Ishikawa (cell line): ENCODE results near the gene ACVR1C.

Source experiments
- CEBPB ChIP-seq: IDR thresholded peaks from 2 replicates; pipeline ENCODE4 v1.6.1; 2012
- CREB1 ChIP-seq: IDR thresholded peaks from 2 replicates; pipeline ENCODE4 v1.6.1; 2012; ENCODE audit warnings: low read depth
- EGR1 ChIP-seq: IDR thresholded peaks from 2 replicates; pipeline ENCODE4 v1.6.1; 2012
- EP300 ChIP-seq: IDR thresholded peaks from 2 replicates; pipeline ENCODE4 v1.6.1; 2012; ENCODE audit warnings: borderline replicate concordance
- FOXM1 ChIP-seq: IDR thresholded peaks from 2 replicates; pipeline ENCODE4 v1.6.1; 2012; ENCODE audit warnings: low read depth, borderline replicate concordance
- MAX ChIP-seq: IDR thresholded peaks from 2 replicates; pipeline ENCODE4 v1.6.1; 2012
- NFIC ChIP-seq: IDR thresholded peaks from 2 replicates; pipeline ENCODE4 v1.6.1; 2012
- RAD21 ChIP-seq: IDR thresholded peaks from 2 replicates; pipeline ENCODE4 v1.6.1; 2012; ENCODE audit warnings: low read depth
- REST ChIP-seq: IDR thresholded peaks from 2 replicates; pipeline ENCODE4 v1.6.1; 2012; ENCODE audit warnings: low read depth, mild to moderate bottlenecking
- TAF1 ChIP-seq: IDR thresholded peaks from 2 replicates; pipeline ENCODE4 v1.6.1; 2012; ENCODE audit warnings: low read depth, mild to moderate bottlenecking
- TCF12 ChIP-seq: IDR thresholded peaks from 2 replicates; pipeline ENCODE4 v1.6.1; 2012; ENCODE audit warnings: low read depth
- TEAD4 ChIP-seq: IDR thresholded peaks from 2 replicates; pipeline ENCODE4 v1.6.1; 2012
- USF1 ChIP-seq: IDR thresholded peaks from 2 replicates; pipeline ENCODE4 v1.6.1; 2012
- YY1 ChIP-seq: IDR thresholded peaks from 2 replicates; pipeline ENCODE4 v1.6.1; 2012; ENCODE audit warnings: low read depth
- ZBTB7A ChIP-seq: IDR thresholded peaks from 2 replicates; pipeline ENCODE4 v1.6.1; 2012; ENCODE audit warnings: low read depth

Gene ACVR1C

GRCh38 chr2:157488877-157489276 lies 139.8 kb downstream of the ACVR1C start:
- TF ChIP-seq REST (no peak), YY1 (no peak), FOXM1 (no peak), CEBPB (no peak), MAX (no peak), ZBTB7A (no peak), TEAD4 (no peak), NFIC (no peak), TCF12 (no peak), CREB1 (no peak), EP300 (no peak), RAD21 (no peak), EGR1 (no peak), TAF1 (no peak)

- TF ChIP-seq USF1 (no peak), REST (no peak), MAX (no peak), FOXM1 (no peak), RAD21 (no peak), TEAD4 (no peak), TCF12 (no peak), ZBTB7A (no peak), CEBPB (no peak), EGR1 (no peak), YY1 (no peak)
Observed at GRCh38 chr2:157487747-157488146, 140.9 kb downstream of the ACVR1C start.

GRCh38 chr2:157487271-157487610 lies 141.4 kb downstream of the ACVR1C start:
- TF ChIP-seq CEBPB (no peak), TAF1 (no peak), EP300 (no peak), RAD21 (no peak), REST (no peak), TCF12 (no peak), MAX (no peak), USF1 (no peak), ZBTB7A (no peak), TEAD4 (no peak), EGR1 (no peak), FOXM1 (no peak), NFIC (no peak), YY1 (no peak), CREB1 (no peak)

GRCh38 chr2:157486596-157487270 lies 141.9 kb downstream of the ACVR1C start:
- TF ChIP-seq NFIC (no peak), USF1 (no peak), TAF1 (no peak), EGR1 (no peak), EP300 (no peak), YY1 (no peak), RAD21 (no peak), MAX (no peak), ZBTB7A (no peak), FOXM1 (no peak), CREB1 (no peak), CEBPB (no peak), TEAD4 (no peak), REST (no peak), TCF12 (no peak)
